GM12891 (cell line): ENCODE measurements around the gene NATD1.
"Not testable (repeated sequence)": the region's sequence is repeated elsewhere in the genome, so short reads cannot be mapped to it uniquely, and the experiment has no call there.

Experiments
- DNase-seq: peaks from one replicate; pipeline ENCODE4 v3.0.0; 2011; ENCODE audit warnings: low spot score; ENCODE audit not compliant: insufficient read length
- FAIRE-seq: peaks from 2 replicates; lab custom pipeline; 2011; peaks lifted over from hg19 to GRCh38; lab: Jason Lieb, UNC
- PAX5 ChIP-seq: IDR thresholded peaks from 2 replicates; pipeline ENCODE4 v1.6.1; 2011; ENCODE audit warnings: low read length, moderate library complexity, mild to moderate bottlenecking; ENCODE audit not compliant: insufficient read depth, severe bottlenecking
- POLR2A ChIP-seq: IDR thresholded peaks from 2 replicates; pipeline ENCODE4 v1.6.1; 2011; ENCODE audit warnings: low read depth, low read length, control low read depth
- POLR2AphosphoS5 ChIP-seq: IDR thresholded peaks from 2 replicates; pipeline ENCODE4 v1.6.1; 2011; ENCODE audit warnings: low read depth, low read length, control low read depth
- POU2F2 ChIP-seq: IDR thresholded peaks from 2 replicates; pipeline ENCODE4 v1.6.1; 2011; ENCODE audit warnings: low read depth, mild to moderate bottlenecking, control low read depth, low read length, moderate library complexity
- SPI1 ChIP-seq: IDR thresholded peaks from 2 replicates; pipeline ENCODE4 v1.6.1; 2011; ENCODE audit warnings: low read depth, low read length, control low read depth
- TAF1 ChIP-seq: IDR thresholded peaks from 2 replicates; pipeline ENCODE4 v1.6.1; 2011; ENCODE audit warnings: low read depth, low read length, control low read depth

The NATD1 gene

DNA sequence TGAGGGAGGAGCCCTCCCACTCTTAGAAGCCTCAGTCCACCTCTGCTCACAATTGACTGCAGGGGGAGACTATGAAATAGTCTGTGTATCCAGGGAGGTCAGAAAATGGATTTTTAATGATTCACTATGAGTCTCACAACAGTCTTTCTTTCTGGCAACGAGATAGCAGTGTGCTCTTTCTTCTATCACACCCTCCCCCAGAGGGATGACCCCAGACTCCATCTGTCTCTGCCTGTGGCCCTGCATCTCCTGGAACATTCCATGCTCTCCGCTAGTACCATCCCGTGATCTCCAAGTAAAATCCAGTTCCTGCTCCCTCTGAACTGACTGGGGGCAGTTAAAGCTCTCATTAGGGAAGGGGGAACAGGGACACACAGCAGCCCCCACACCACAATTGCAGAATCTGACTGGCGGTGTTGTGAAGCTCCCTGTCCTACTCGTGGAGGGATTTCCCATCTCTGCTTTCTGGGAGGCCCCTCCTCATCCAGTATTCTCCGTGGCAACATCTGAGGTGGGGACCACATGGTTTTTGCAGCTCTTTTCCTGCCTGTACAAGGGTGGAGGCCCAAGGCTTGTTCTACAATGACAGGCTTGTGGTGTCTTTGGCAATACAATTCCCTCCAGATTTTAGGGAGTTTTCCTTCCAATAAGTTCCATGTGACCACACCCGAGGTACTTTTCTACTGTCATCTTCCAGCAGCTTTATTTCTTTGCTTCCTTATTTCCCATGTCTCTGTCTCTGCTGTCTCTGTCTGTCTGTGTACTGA lies 19.4 kb downstream of the NATD1 start:
- FAIRE-seq (no peak), DNase-seq (no peak)
- TF ChIP-seq POLR2AphosphoS5 = no peak
- no peak for TF ChIP-seq TAF1
- no peak for TF ChIP-seq PAX5
- TF ChIP-seq SPI1 = no peak

- FAIRE-seq (no peak), DNase-seq (no peak)
- TF ChIP-seq TAF1 (no peak), PAX5 (no peak), POU2F2 (no peak), POLR2A (no peak), POLR2AphosphoS5 (no peak), SPI1 (no peak)
Measured at GRCh38 chr17:21232033-21232749, 21.0 kb downstream of the NATD1 start.

- DNase-seq (no peak), FAIRE-seq (no peak)
- no peak for TF ChIP-seq POLR2AphosphoS5
- no peak for TF ChIP-seq PAX5
- TF ChIP-seq SPI1 = no peak
- TF ChIP-seq POU2F2 = no peak
- no peak for TF ChIP-seq POLR2A
- no peak for TF ChIP-seq TAF1
Measured at GRCh38 chr17:21231533-21231932, 21.7 kb downstream of the NATD1 start.

DNA sequence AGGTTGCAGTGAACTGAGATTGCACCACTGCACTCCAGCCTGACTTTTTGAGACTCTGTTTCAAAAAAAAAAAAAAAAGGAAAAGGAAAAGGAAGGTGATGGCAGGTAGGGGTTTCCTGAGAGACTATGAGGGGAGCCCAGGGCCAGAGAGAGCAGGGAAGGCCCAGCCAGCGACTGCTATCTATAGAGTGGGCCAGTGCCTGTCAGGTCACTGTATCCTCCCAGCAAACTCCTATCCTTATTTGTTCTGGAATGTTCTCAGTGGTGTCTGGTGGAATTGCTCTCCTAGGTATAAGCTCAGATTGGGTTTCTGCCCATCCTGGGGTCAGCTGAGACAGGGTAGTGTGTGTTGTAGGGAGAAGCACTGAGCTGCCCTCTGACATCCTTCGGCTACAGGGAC lies 24.4 kb downstream of the NATD1 start:
- TF ChIP-seq POLR2A (no peak), TAF1 (no peak), POLR2AphosphoS5 (no peak), PAX5 (no peak), SPI1 (no peak), POU2F2 (no peak)
- no peak for DNase-seq
- FAIRE-seq = no peak

DNA sequence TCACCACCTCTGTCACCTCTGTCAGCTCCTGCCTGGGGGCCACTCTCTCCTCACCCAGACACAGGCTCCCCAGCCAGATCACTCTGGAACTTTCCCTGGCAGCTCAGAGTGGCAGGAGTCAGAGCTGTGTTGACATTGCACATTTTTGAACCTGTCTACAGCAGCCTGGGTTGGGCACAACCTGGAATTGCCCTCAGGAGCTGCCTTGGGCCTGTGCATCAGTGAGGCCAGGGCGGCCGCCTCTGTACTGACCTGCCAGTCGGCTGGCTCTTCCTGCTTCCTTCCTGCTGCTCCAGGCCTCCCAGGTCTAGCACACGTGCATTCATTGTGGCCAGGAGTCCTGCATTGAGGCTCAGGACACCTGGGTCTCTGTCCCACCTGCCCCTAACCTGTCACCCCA lies 25.1 kb downstream of the NATD1 start:
- DNase-seq = no peak
- FAIRE-seq = no peak
- TF ChIP-seq POU2F2 (no peak), POLR2A (no peak), POLR2AphosphoS5 (no peak), SPI1 (no peak), PAX5 (no peak), TAF1 (no peak)

DNA sequence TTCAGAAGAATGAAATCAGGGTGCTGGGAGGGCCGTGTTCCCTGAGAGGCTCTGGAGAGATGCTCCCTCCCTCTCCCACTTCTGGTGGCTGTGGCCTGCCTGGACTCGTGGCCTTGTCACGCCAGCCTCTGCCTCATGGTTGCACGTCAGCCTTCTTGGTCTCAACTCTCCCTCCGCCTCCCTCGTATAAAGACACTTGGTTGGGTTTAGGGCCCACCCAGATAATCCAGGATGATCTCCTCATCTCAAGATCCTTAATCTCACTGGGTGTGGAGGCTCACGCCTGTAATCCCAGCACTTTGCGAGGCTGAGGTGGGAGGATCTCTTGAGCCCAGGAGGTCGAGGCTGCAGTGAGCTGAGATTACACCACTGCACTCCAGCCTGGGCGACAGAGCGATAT lies 25.9 kb downstream of the NATD1 start:
- DNase-seq, FAIRE-seq: not testable (repeated sequence)

DNA sequence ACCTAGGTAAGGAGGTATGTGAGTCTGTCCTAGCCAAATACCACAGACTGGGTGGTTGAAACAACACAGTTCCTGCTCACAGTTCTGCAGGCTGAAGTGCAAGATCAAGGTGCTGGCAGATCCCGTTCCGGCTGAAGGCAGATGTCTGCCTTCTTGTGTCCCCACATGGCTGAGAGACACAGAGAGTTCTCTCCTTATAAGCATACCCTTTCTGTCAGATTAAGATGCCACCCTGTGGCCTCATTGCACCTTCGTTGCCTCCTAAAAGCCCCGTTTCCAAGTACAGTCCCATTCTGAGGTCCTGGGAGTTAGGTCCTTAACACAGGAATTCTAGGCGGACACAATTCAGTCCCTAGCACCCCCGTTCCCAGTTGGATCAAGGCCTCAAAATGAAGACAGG lies 30.1 kb downstream of the NATD1 start:
- TF ChIP-seq TAF1 (no peak), POLR2AphosphoS5 (no peak), POLR2A (no peak), POU2F2 (no peak), SPI1 (no peak), PAX5 (no peak)
- DNase-seq (no peak), FAIRE-seq (no peak)

DNA sequence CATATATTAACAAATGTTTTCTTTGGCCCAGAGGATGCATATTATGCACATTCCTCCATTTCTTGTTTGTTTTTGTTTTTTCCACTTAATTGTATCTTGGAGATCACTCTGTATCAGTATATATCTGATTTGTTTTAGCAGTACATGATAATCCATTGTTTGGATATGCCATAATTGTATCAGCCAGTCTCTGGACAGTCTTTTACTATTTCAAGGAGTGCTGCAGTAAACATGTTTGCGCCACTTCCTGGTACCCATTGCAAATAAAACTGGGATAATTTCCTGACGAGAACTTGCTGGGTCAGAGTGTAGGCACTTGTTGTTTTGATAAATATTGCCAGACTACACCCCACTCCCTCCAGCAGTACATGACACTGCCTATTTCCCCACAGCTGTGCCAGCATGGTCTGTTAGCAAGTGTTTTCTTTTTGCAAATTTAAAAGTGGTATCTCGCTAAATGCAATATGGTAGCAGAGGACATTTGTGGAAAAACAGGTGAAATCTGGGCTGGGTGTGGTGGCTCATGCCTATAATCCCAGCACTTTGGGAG lies 34.3 kb downstream of the NATD1 start:
- FAIRE-seq (no peak), DNase-seq (no peak)
- TF ChIP-seq POU2F2 (no peak), POLR2AphosphoS5 (no peak), POLR2A (no peak), TAF1 (no peak), PAX5 (no peak), SPI1 (no peak)

GRCh38 chr17:21218101-21218500 lies 35.1 kb downstream of the NATD1 start:
- no peak for TF ChIP-seq POU2F2
- no peak for TF ChIP-seq POLR2A
- TF ChIP-seq TAF1 = no peak
- TF ChIP-seq SPI1 = no peak
- TF ChIP-seq PAX5 = no peak
- no peak for TF ChIP-seq POLR2AphosphoS5
- DNase-seq (no peak), FAIRE-seq (no peak)

DNA sequence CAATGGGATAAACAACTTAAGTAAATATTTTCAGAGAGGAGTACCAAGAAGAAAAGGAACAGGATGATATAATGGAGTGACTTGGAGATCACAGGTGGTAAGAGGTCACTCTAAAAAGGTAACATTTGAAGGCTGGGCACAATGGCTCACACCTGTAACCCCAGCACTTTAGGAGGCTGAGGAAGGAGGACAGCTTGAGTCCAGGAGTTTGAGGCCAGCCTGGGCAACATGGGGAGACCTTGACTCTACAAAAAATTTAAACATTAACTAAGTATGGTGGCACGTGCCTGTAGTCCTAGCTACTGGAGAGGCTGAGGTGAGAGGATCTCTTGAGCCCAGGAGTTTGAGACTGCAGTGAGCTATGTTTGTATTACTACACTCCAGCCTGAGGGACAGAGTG lies 35.9 kb downstream of the NATD1 start:
- no peak for DNase-seq
- no peak for FAIRE-seq
- TF ChIP-seq SPI1 (no peak), POU2F2 (no peak), PAX5 (no peak)
